ENCODE results near the gene TPPP2. TPM values are rescaled to one million over a fixed set of nuclear protein-coding genes. Genes with fewer than 3 reads are reported as not detected.

TPPP2 gene
- polyA plus RNA-seq, 4 donors = 1.9 to 4.8 (median 3.7) TPM

DNA sequence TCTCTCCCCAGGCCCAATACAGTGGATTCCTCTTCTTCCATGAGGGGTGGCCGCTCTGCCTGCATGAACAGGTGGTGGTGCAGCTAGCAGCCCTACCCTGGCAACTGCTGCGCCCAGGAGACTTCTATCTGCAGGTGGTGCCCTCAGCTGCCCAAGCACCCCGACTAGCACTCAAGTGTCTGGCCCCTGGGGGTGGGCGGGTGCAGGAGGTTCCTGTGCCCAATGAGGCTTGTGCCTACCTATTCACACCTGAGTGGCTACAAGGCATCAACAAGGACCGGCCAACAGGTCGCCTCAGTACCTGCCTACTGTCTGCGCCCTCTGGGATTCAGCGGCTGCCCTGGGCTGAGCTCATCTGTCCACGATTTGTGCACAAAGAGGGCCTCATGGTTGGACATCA is 43.9 kb downstream of the TPPP2 start:
- no peak for DNase-seq (ENCODE audit: low read depth in 4 of 4, low spot score in 3 of 4)

DNA sequence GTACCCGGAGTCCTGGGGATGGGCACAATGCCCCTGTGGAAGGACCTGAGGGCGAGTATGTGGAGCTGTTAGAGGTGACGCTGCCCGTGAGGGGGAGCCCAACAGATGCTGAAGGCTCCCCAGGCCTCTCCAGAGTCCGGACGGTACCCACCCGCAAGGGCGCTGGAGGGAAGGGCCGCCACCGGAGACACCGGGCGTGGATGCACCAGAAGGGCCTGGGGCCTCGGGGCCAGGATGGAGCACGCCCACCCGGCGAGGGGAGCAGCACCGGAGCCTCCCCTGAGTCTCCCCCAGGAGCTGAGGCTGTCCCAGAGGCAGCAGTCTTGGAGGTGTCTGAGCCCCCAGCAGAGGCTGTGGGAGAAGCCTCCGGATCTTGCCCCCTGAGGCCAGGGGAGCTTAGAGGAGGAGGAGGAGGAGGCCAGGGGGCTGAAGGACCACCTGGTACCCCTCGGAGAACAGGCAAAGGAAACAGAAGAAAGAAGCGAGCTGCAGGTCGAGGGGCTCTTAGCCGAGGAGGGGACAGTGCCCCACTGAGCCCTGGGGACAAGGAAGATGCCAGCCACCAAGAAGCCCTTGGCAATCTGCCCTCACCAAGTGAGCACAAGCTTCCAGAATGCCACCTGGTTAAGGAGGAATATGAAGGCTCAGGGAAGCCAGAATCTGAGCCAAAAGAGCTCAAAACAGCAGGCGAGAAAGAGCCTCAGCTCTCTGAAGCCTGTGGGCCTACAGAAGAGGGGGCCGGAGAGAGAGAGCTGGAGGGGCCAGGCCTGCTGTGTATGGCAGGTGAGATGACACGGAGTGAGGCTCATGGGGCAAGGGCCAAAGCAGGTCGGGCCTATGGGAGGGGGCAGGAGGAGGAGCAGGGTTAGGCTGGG is 44.6 kb downstream of the TPPP2 start:
- DNase-seq (ENCODE audit: low read depth in 4 of 4, low spot score in 3 of 4) = no peak

DNA sequence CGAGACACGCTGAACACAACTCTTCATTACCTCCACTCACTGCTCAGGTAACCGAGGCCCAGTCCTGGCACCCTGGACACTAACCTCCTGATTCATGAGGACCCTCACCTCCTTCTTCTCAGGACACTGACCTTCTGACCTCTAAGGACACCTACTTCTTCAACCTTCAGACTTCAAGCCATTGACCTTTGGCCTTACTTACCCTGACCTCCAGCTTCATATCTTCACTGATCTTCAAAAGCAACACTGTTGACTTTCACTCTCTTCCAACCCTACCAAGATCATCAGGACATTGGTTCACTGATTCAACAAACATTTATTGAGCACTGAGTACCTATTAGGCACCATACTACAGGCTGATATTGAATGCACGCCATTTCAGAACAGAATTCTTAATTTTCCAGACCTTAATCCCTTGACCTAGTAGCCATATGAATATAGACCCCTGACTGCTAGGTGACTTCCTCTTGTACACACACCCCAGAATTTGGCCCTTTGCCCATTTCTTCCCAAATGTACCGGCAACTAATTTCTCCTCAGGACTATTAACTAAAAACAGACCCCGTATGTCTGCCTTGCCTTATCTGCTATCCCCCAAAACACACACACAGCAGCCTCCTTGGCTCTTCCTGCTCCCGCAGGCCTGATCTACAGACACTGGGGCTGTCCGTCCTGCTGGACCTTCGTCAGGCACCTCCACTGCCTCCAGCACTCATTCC is 45.9 kb downstream of the TPPP2 start:
- no peak for DNase-seq (ENCODE audit: low read depth in 4 of 4, low spot score in 3 of 4)

DNA sequence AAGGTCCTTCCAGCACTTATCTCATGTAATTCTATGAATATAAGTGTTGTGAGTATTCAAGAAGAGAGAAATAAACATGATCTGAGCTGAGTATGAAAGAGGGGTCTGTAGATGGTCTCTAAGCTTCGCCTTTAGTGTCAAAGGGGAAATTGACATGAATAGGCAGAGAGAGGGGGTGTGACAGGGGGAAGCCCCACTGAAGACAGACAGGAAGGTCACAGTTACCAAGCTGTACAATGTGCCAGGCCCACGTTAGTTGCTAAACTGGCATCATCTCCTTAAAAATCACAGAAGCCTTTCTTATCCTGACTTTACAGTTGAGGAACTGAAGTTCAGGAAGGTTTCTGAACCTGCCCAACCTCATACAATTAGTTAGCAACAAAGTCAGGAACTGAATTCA is 47.7 kb downstream of the TPPP2 start:
- DNase-seq (ENCODE audit: low read depth in 4 of 4, low spot score in 3 of 4) = no peak

DNA sequence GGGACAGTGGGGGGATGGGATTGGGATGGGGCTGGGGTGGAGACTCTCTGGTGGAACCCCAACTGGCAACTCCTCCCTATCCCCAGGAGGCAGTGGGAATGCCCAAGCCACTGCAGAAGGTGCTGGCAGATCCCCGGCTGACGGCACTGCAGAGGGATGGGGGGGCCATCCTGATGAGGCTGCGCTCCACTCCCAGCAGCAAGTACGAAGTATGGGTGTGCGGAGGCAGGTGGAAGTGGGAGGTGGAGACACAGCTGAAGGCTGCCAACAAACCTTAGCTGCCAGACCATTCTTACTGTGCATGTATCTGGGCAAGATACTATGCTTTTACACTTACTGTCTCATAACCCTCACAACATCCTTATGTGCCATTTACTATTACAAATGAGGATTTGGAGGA is 48.3 kb downstream of the TPPP2 start:
- DNase-seq (ENCODE audit: low read depth in 4 of 4, low spot score in 3 of 4) = no peak

DNA sequence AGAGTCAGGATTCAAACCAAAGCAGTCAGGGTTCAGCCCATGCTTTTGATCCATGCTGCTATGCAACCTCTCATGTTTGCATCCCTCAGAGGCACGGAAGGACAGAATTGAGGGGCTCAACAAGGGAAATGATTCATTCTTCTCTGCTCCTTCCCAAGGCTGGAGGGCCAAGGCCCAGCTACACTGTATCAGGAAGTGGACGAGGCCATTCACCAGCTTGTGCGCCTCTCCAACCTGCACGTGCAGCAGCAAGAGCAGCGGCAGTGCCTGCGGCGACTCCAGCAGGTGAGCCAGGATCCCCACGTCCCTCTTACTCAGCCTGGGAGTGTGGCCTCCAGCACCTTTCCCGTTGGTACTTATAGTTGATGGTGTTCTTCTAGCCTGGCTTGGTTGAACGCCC is 48.7 kb downstream of the TPPP2 start:
- DNase-seq (ENCODE audit: low read depth in 4 of 4, low spot score in 3 of 4) = no peak

DNA sequence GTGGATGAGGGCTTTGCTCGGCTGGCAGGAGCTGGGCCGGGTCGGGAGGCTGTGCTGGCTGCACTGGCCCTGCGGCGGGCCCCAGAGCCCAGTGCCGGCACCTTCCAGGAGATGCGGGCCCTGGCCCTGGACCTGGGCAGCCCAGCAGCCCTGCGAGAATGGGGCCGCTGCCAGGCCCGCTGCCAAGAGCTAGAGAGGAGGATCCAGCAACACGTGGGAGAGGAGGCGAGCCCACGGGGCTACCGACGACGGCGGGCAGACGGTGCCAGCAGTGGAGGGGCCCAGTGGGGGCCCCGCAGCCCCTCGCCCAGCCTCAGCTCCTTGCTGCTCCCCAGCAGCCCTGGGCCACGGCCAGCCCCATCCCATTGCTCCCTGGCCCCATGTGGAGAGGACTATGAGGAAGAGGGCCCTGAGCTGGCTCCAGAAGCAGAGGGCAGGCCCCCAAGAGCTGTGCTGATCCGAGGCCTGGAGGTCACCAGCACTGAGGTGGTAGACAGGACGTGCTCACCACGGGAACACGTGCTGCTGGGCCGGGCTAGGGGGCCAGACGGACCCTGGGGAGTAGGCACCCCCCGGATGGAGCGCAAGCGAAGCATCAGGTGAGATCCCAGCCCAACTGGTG is 51.6 kb downstream of the TPPP2 start:
- DNase-seq (ENCODE audit: low read depth in 4 of 4, low spot score in 3 of 4) = no peak

Other genes with a start within 250 kb of the TPPP2 start
- gene RNASE6, start 248.9 kb upstream of the TPPP2 start, polyA plus RNA-seq (ENCODE audit: insufficient read length in 4 of 4) = 1 to 10 TPM; 5.9 to 8.1 (median 6.4) TPM
- 100 to 1,000 TPM; 164 to 175 (median 169) TPM for gene RNASE1, start 227.4 kb upstream of the TPPP2 start, polyA plus RNA-seq (ENCODE audit: insufficient read length in 4 of 4)
- gene RNASE3, start 138.8 kb upstream of the TPPP2 start, polyA plus RNA-seq (ENCODE audit: insufficient read length in 4 of 4) = under 1 TPM in 3 of 4 donors, not detected in 1; 0.35 to 0.82 (median 0.64) TPM
- 1 to 10 TPM in 2 of 4 donors, under 1 TPM in 2; 0.65 to 1.9 (median 0.97) TPM for gene RNASE2, start 74.7 kb upstream of the TPPP2 start, polyA plus RNA-seq (ENCODE audit: insufficient read length in 4 of 4)
- 10 to 100 TPM; 78.3 to 81.5 (median 80.5) TPM for gene METTL17, start 40.2 kb upstream of the TPPP2 start, polyA plus RNA-seq (ENCODE audit: insufficient read length in 4 of 4)
- gene SLC39A2, start 30.9 kb upstream of the TPPP2 start, polyA plus RNA-seq (ENCODE audit: insufficient read length in 4 of 4) = 1 to 10 TPM; 1.2 to 2.4 (median 1.7) TPM
- gene NDRG2, start 5.2 kb upstream of the TPPP2 start, polyA plus RNA-seq (ENCODE audit: insufficient read length in 4 of 4) = 100 to 1,000 TPM; 146 to 184 (median 175) TPM
- gene RNASE13, start 4.6 kb downstream of the TPPP2 start, polyA plus RNA-seq (ENCODE audit: insufficient read length in 4 of 4) = under 1 TPM; 0.28 to 0.64 (median 0.41) TPM
- gene RNASE7, start 12.1 kb downstream of the TPPP2 start, polyA plus RNA-seq (ENCODE audit: insufficient read length in 4 of 4) = under 1 TPM; 0.55 to 0.91 (median 0.74) TPM
- not detected for gene RNASE8, start 27.6 kb downstream of the TPPP2 start, polyA plus RNA-seq (ENCODE audit: insufficient read length in 4 of 4)
- gene ARHGEF40, start 40.1 kb downstream of the TPPP2 start, polyA plus RNA-seq (ENCODE audit: insufficient read length in 4 of 4) = 10 to 100 TPM; 71.5 to 85.4 (median 78.9) TPM
- 10 to 100 TPM; 23.3 to 37.0 (median 26.5) TPM for gene ZNF219, start 68.4 kb downstream of the TPPP2 start, polyA plus RNA-seq (ENCODE audit: insufficient read length in 4 of 4)
- 1 to 10 TPM in 3 of 4 donors, under 1 TPM in 1; 0.91 to 1.7 (median 1.1) TPM for gene TMEM253, start 70.8 kb downstream of the TPPP2 start, polyA plus RNA-seq (ENCODE audit: insufficient read length in 4 of 4)
- gene OR5AU1, start 125.8 kb downstream of the TPPP2 start, polyA plus RNA-seq (ENCODE audit: insufficient read length in 4 of 4) = under 1 TPM in 3 of 4 donors, not detected in 1; 0.01 to 0.05 (median 0.03) TPM
- gene HNRNPC, start 239.2 kb downstream of the TPPP2 start, polyA plus RNA-seq (ENCODE audit: insufficient read length in 4 of 4) = 100 to 1,000 TPM; 905 to 979 (median 962) TPM
- under 1 TPM; 0.39 to 0.69 (median 0.61) TPM for gene RPGRIP1, start 249.9 kb downstream of the TPPP2 start, polyA plus RNA-seq (ENCODE audit: insufficient read length in 4 of 4)